Stimulated activated CD4-positive, alpha-beta T cell treated with anti-CD3 and anti-CD28 coated beads, Interleukin-4, amount 100 ng/mL, for 4 hours (primary cell): Measurements from ENCODE around the gene PSEN1.

Source experiments
- DNase-seq, 2 experiments: peaks; one replicate each; pipeline ENCODE4 v3.0.0-alpha.2; 2020

The PSEN1 gene

GRCh38 chr14:73258076-73258475 lies 121.8 kb downstream of the PSEN1 start:
- no peak for DNase-seq

GRCh38 chr14:73258845-73259611 lies 122.7 kb downstream of the PSEN1 start:
- no peak for DNase-seq

- no peak for DNase-seq
These were observed 123.5 kb downstream of the PSEN1 start for GRCh38 chr14:73259837-73260236.

- no peak for DNase-seq
These were observed 124.3 kb downstream of the PSEN1 start for GRCh38 chr14:73260574-73260973.

GRCh38 chr14:73261075-73261474 lies 124.8 kb downstream of the PSEN1 start:
- no peak for DNase-seq

GRCh38 chr14:73261520-73262426 lies 125.5 kb downstream of the PSEN1 start:
- no peak for DNase-seq

GRCh38 chr14:73262427-73263183 lies 126.3 kb downstream of the PSEN1 start:
- no peak for DNase-seq

GRCh38 chr14:73263606-73264005 lies 127.3 kb downstream of the PSEN1 start:
- no peak for DNase-seq

GRCh38 chr14:73264080-73264884 lies 128.0 kb downstream of the PSEN1 start:
- DNase-seq: no peak

- no peak for DNase-seq
These were observed 128.8 kb downstream of the PSEN1 start for GRCh38 chr14:73264885-73265720.

- no peak for DNase-seq
These were observed 129.4 kb downstream of the PSEN1 start for GRCh38 chr14:73265721-73266046.

GRCh38 chr14:73266317-73266716 lies 130.0 kb downstream of the PSEN1 start:
- DNase-seq: no peak

- no peak for DNase-seq
These were observed 131.2 kb downstream of the PSEN1 start for GRCh38 chr14:73267474-73267873.

- DNase-seq: no peak
These were observed 133.6 kb downstream of the PSEN1 start for GRCh38 chr14:73269729-73270531.

- DNase-seq: no peak
These were observed 136.1 kb downstream of the PSEN1 start for GRCh38 chr14:73272393-73272792.
